HG03095 (cell line): ENCODE results near the gene ISL2.

ENCODE experiments used
- ATAC-seq: cut with Tn5 transposase; IDR thresholded peaks from one replicate; pipeline ENCODE4 v1.9.1; 2021; ENCODE audit warnings: moderate library complexity; ENCODE audit not compliant: unreplicated experiment

Gene ISL2

DNA sequence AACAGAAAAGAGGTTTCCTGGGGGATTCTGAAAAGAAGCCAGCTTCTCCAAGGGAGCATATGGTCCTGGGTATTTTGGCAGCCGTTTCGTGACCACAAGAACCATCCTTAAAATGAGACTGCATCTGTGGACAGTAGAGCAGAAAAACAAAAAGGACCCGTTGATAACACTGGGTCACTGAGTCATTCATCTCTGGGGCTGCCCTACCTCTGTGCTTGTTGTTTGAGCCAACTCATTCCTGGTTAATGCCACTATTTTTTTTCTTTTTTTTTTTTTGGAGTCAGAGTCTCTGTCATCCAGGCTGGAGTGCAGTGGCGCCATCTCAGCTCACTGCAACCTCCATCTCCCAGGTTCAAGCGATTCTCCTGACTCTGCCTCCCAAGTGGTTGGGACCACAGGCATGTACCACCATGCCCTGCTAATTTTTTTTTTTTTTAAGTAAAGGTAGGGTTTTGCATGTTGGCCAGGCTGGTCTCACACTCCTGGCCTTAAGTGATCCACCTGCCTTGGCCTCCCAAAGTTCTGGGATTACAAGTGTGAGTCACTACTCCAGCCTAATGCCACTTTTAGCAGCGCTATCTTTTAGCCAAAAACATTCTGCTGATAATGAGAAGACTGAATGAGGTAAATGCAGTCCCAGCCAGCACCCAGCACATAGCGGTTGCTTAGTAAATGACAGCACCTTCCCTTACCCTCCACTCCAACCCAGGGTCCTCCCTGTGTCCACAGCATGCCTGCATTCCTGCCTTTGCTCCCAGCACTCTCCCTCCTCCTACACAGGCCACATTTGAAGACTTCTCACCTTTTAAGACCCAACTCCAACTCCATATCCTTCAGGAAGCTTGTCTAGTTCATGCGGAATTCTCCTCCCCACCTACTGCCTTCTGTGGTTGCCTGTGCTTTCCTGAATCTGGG lies 9.1 kb upstream of the ISL2 start:
- ATAC-seq: no peak

DNA sequence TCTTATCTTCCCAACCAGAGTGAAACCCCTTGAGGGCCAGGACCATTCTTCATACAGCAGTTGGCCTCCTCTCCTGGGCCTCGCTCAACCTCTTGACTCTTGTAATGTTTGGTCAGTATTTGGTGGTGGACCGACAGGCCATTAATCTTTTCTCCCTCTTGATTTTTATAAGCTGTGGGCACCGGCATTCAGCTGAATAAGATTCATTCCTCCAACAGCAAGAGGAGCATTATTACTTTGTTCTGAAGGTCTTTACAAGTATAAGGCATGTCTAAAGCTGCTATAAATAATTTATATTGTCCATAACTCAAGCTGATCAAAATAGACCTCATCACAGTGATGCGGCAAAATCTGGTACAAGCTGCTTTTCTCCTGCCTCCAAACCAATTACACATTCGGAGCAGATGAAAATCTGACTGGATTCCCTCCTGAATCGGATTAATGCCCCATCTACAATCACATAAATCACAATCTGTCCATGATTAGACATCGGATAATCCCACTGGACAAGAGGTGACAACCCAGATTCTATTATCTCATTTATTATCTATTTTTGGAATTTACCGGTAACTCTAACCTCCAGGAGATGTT lies 8.4 kb upstream of the ISL2 start:
- no peak for ATAC-seq

DNA sequence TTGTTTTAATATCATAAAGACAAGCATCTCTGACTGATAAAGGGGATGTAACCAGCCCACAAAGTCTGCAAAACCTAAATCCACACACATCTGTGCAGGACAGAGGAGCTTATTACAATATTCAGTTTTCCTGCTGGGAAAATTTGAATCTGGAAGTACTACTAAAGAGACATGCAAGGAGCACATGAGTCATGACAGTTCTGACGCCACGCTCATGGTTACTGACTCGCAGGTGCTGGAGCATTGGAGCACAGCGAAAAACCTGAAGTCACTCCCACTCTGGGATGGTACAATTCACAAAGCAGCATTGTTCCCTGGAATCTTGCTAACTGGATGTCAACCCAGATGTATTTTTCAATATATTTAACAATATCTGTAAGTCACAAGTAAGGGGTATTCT lies 7.6 kb upstream of the ISL2 start:
- no peak for ATAC-seq

DNA sequence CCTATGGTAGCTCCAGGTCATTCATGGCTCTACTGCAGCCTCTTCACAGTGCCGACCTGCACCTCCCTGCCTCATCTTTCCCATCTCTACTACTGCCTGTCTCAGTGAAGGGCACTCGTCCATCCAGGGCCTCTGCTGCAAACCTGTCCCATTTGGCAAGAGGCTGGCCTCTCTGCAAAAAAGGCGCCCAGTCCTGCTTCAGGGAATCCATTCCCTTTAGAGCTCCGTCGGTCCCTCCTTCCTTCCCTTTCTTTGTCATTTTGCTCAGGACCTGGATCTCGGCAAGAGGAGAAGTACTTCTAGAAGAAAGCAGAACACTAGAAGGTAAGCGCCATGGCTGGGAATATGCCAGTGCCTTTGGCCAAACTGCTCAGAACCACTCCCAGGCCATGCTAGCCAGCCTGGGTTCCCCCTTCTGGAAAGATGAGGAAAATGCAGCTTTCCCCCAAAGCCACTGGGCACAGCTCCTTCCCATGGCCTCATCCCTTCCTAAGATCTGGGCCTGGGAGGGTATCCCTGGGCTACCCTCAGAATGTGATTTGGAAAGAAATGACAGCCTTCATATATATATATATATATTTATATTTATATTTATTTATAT lies 6.4 kb upstream of the ISL2 start:
- ATAC-seq: no peak

- ATAC-seq: no peak
These were observed 3.8 kb upstream of the ISL2 start for GRCh38 chr15:76332796-76333195.

DNA sequence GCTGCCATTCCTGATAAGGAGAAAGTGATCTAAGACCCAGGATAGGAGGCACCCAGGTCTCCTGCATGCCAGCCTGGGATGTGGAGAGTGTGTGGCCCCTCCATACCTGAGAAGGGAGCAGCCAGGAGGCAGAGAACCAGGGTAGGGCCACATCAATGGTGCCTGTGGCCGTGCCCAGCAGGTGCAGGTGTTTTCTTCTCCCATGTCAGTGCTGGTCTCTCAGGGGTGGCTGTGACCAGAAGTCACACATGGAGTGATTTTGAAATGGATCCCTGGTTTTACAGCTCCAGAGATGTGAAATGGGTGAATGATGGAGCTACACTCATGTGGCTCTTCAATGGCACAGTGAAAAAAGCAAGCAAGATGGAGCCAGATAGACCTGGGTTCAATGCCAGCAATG lies 3.3 kb upstream of the ISL2 start:
- no peak for ATAC-seq

- ATAC-seq: no peak
These were observed 2.7 kb upstream of the ISL2 start for GRCh38 chr15:76333720-76334437.

DNA sequence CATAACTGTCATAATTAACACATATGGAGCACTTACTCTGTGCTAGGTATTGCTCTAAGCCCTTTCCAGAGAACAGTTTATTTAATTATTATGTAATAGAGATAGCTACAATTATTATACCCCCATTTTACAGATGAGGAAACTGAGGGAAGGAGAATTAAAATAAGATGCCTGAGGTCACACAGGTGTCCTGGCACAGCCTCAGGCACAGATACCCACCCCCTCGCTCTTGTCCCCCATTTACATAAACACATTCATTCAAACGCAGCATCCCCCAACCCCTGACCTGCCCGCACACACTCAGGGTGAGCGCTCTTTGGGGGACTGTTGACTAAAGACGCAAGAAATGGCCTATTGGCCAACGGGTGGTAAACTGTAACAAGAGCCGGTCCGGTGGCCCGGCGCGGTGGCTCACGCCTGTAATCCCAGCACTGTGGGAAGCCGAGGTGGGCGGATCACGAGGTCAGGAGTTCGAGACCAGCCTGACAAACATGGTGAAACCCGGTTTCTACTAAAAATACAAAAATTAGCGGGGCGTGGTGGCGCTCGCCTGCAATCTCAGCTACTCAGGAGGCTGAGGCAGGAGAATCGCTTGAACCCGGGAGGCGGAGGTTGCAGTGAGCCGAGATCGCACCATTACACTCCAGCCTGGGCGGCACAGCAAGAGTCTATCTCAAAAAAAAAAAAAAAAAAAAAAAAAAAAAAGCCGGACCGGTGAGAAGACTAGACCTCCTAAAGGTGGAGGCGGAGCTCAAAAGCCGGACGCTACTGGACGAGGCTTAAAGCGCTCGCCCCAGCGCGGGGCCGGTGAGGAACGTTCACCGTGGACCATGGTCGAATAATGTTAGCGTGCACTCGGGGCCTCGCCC lies 1.9 kb upstream of the ISL2 start:
- ATAC-seq: no peak

DNA sequence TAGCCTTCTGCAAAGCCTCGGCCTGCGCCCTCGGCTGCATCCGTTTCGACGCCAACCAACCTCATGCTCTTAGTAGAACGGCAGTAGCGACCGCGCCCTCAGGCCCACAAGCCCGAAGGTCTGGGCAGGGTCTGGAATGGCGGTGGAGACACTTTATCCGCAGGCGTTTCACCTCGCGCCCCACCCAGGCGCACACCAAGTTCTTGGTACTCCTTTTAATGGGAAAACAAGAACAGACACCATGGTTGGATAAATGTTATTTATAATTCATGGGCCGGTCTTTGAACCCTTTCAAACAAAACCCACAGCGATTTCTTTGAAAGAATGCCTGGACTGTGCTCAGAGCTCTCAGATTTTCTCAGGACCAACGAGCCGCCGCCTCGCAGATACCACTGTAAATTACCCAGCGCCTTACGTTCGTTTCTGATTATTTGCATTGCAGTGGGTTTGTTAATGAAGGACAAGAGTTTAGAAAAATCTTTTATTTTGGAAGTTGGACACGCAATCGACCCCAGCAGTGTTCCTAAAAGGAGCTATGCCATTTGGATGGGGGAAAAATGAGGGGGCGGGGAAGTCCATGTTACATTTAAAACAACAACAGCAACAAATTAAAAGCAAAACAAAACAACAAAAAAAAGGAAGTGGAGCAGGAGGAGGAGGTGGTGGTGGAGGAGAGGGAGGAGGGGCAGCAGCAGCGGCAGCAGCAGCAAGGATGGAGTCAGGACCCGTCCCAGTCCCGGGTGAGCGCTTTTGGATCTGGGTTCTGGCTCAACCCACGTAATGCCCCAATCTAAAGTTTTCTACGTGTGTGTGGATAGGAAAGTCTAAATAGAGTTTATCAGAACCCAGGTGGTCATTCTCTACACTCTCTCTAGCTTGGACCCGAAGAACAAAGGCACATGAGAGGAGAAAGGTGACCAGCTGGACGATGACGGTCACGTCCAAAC lies 993 bp upstream of the ISL2 start:
- ATAC-seq: no peak

GRCh38 chr15:76337059-76337695 lies 604 bp downstream of the ISL2 start:
- no peak for ATAC-seq

DNA sequence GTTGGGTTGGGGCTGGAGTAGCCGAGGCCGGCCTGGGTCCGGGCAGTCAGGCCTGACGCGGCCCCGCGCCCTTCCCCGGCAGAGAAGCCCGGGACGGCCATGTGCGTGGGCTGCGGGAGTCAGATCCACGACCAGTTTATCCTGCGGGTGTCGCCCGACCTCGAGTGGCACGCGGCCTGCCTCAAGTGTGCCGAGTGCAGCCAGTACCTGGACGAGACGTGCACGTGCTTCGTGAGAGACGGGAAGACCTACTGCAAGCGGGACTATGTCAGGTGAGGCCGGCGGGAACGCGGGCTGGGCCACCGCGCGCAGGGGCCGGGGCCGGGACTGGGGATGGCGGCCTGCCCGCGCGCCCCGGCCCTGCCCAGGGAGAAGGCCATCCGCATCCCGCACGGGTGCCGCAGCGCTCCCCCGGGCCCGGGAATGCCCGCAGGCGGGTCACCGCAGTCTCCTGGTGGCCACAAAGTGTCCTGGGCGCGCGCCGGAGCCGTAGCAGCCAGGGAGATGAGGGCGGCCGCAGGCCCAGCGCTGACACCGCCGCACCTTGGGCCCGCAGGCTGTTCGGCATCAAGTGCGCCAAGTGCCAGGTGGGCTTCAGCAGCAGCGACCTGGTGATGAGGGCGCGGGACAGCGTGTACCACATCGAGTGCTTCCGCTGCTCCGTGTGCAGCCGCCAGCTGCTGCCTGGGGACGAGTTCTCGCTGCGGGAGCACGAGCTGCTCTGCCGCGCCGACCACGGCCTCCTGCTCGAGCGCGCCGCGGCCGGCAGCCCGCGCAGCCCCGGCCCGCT lies 1.3 kb downstream of the ISL2 start:
- no peak for ATAC-seq

- no peak for ATAC-seq
These were observed 2.1 kb downstream of the ISL2 start for GRCh38 chr15:76338486-76339304.

GRCh38 chr15:76339305-76340197 lies 3.0 kb downstream of the ISL2 start:
- ATAC-seq: no peak

DNA sequence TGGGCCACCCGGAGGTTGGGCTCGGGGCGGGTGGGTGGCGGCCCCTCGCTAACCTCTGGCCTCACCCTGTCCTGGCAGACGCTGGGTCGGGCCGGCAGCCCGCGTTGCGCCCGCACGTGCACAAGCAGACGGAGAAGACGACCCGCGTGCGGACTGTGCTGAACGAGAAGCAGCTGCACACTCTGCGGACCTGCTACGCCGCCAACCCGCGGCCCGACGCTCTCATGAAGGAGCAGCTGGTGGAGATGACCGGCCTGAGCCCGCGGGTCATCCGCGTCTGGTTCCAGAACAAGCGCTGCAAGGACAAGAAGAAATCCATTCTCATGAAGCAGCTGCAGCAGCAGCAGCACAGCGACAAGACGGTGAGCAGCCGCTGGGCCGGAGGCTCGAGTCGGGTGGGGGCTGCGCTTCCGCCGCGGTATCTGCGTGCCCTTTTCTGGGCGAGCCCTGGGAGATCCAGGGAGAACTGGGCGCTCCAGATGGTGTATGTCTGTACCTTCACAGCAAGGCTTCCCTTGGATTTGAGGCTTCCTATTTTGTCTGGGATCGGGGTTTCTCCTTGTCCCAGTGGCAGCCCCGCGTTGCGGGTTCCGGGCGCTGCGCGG lies 3.7 kb downstream of the ISL2 start:
- ATAC-seq: no peak

GRCh38 chr15:76340803-76341365 lies 4.3 kb downstream of the ISL2 start:
- ATAC-seq: no peak
